ENCODE data around the gene TXNRD2. TPM values are rescaled to one million over a fixed set of nuclear protein-coding genes. Genes with fewer than 3 reads are reported as not detected.

The TXNRD2 gene
- total RNA-seq, 2 donors from 2014 or later = 14.1 to 21.4 TPM

- Mint-ChIP-seq H3K36me3 (ENCODE audit: low read depth) (peaks cover 11% of the 10 kb centered on the region), H3K27me3 (no peaks in the 10 kb centered on the region), H3K4me3 (no peak overlapping the region), H3K4me1 (no peaks in the 10 kb centered on the region), H3K27ac (no peak overlapping the region), H3K9me3 (no peaks in the 10 kb centered on the region)
- ATAC-seq (replicated peaks) = no peak
Observed at GRCh38 chr22:19964701-19965386, 23.2 kb upstream of the TXNRD2 start.

- no peak for ATAC-seq (replicated peaks)
- peaks cover 11% of the 10 kb centered on the region for H3K36me3 Mint-ChIP-seq (ENCODE audit: low read depth)
- H3K27ac Mint-ChIP-seq = no peak overlapping the region
- no peaks in the 10 kb centered on the region for H3K4me1 Mint-ChIP-seq
- H3K9me3 Mint-ChIP-seq = no peaks in the 10 kb centered on the region
- no peaks in the 10 kb centered on the region for H3K27me3 Mint-ChIP-seq
- no peak overlapping the region for H3K4me3 Mint-ChIP-seq
Observed at GRCh38 chr22:19963863-19964642, 22.4 kb upstream of the TXNRD2 start.

GRCh38 chr22:19962909-19963806 lies 21.5 kb upstream of the TXNRD2 start:
- Mint-ChIP-seq H3K27ac (no peak overlapping the region), H3K4me1 (no peaks in the 10 kb centered on the region), H3K36me3 (ENCODE audit: low read depth) (peaks cover 11% of the 10 kb centered on the region), H3K9me3 (no peaks in the 10 kb centered on the region), H3K27me3 (no peaks in the 10 kb centered on the region), H3K4me3 (no peak overlapping the region)
- peak; percentile 29 for ATAC-seq (replicated peaks)

- Mint-ChIP-seq H3K27me3 (no peaks in the 10 kb centered on the region), H3K4me1 (no peaks in the 10 kb centered on the region), H3K27ac (no peak overlapping the region), H3K36me3 (ENCODE audit: low read depth) (peaks cover 5% of the 10 kb centered on the region), H3K9me3 (no peaks in the 10 kb centered on the region), H3K4me3 (no peak overlapping the region)
- ATAC-seq (replicated peaks) = peak; percentile 71
Observed at GRCh38 chr22:19962246-19962908, 20.8 kb upstream of the TXNRD2 start.

- ATAC-seq (replicated peaks) = no peak
- H3K4me3 Mint-ChIP-seq = no peak overlapping the region
- no peak overlapping the region for H3K27ac Mint-ChIP-seq
- no peaks in the 10 kb centered on the region for H3K36me3 Mint-ChIP-seq (ENCODE audit: low read depth)
- H3K9me3 Mint-ChIP-seq = no peaks in the 10 kb centered on the region
- no peaks in the 10 kb centered on the region for H3K27me3 Mint-ChIP-seq
- no peaks in the 10 kb centered on the region for H3K4me1 Mint-ChIP-seq
Observed at GRCh38 chr22:19961868-19962245, 20.2 kb upstream of the TXNRD2 start.

- Mint-ChIP-seq H3K4me1 (no peaks in the 10 kb centered on the region), H3K9me3 (no peaks in the 10 kb centered on the region), H3K27ac (no peak overlapping the region), H3K4me3 (no peak overlapping the region), H3K36me3 (ENCODE audit: low read depth) (no peaks in the 10 kb centered on the region), H3K27me3 (no peaks in the 10 kb centered on the region)
- no peak for ATAC-seq (replicated peaks)
Observed at GRCh38 chr22:19961201-19961580, 19.6 kb upstream of the TXNRD2 start.

- no peak for ATAC-seq (replicated peaks)
- H3K27me3 Mint-ChIP-seq = no peaks in the 10 kb centered on the region
- no peak overlapping the region for H3K4me3 Mint-ChIP-seq
- H3K9me3 Mint-ChIP-seq = no peaks in the 10 kb centered on the region
- H3K27ac Mint-ChIP-seq = no peak overlapping the region
- H3K36me3 Mint-ChIP-seq (ENCODE audit: low read depth) = no peaks in the 10 kb centered on the region
- peaks cover 1% of the 10 kb centered on the region for H3K4me1 Mint-ChIP-seq
Observed at GRCh38 chr22:19960491-19961200, 19.0 kb upstream of the TXNRD2 start.

- Mint-ChIP-seq H3K9me3 (no peaks in the 10 kb centered on the region), H3K4me3 (no peak overlapping the region), H3K27me3 (no peaks in the 10 kb centered on the region), H3K36me3 (ENCODE audit: low read depth) (no peaks in the 10 kb centered on the region), H3K4me1 (peaks cover 4% of the 10 kb centered on the region), H3K27ac (no peak overlapping the region)
- ATAC-seq (replicated peaks) = no peak
Observed at GRCh38 chr22:19959587-19960490, 18.2 kb upstream of the TXNRD2 start.

- no peaks in the 10 kb centered on the region for H3K27me3 Mint-ChIP-seq
- no peak overlapping the region for H3K27ac Mint-ChIP-seq
- no peaks in the 10 kb centered on the region for H3K36me3 Mint-ChIP-seq (ENCODE audit: low read depth)
- ATAC-seq (replicated peaks) = no peak
- no peak overlapping the region for H3K4me3 Mint-ChIP-seq
- H3K9me3 Mint-ChIP-seq = no peaks in the 10 kb centered on the region
- peaks cover 4% of the 10 kb centered on the region for H3K4me1 Mint-ChIP-seq
Observed at GRCh38 chr22:19959043-19959586, 17.5 kb upstream of the TXNRD2 start.

GRCh38 chr22:19958083-19959042 lies 16.7 kb upstream of the TXNRD2 start:
- Mint-ChIP-seq H3K4me3 (no peak overlapping the region), H3K27me3 (no peaks in the 10 kb centered on the region), H3K36me3 (ENCODE audit: low read depth) (no peaks in the 10 kb centered on the region), H3K27ac (no peak overlapping the region), H3K9me3 (no peaks in the 10 kb centered on the region), H3K4me1 (peaks cover 4% of the 10 kb centered on the region)
- no peak for ATAC-seq (replicated peaks)

- no peak overlapping the region for H3K4me3 Mint-ChIP-seq
- H3K27ac Mint-ChIP-seq = no peak overlapping the region
- no peaks in the 10 kb centered on the region for H3K36me3 Mint-ChIP-seq (ENCODE audit: low read depth)
- H3K4me1 Mint-ChIP-seq = peaks cover 4% of the 10 kb centered on the region
- no peak for ATAC-seq (replicated peaks)
- H3K9me3 Mint-ChIP-seq = no peaks in the 10 kb centered on the region
- H3K27me3 Mint-ChIP-seq = no peaks in the 10 kb centered on the region
Observed at GRCh38 chr22:19957445-19957844, 15.8 kb upstream of the TXNRD2 start.
